T-cell (primary cell): ENCODE measurements around the gene TRPC4. TPM values are rescaled to one million over a fixed set of nuclear protein-coding genes. Genes with fewer than 3 reads are reported as not detected.

Experiments
- ATAC-seq, 4 experiments: fragments of 200-7000 bp in 3 of 4; fragments of 150-1000 bp in 1 of 4; cut with Tn5 transposase; replicated peaks in 1 of 4; 1 replicate in 3 of 4; 2 replicates in 1 of 4; pipeline ENCODE4 v1.10.0; 2021; ENCODE audit warnings: moderate library complexity in 3 of 4, mild to moderate bottlenecking in 2 of 4, moderate number of reproducible peaks in 1 of 4
- CTCF ChIA-PET, 2 donors: fragments of 300-600 bp; sonication (Branson Sonifier 250); formaldehyde crosslinking; loops; one replicate each; lab custom pipeline; 2022; ENCODE audit warnings: antibody characterized with exemption in 2 of 2; lab: Charles Lee
- POLR2A ChIA-PET, 2 donors: fragments of 300-600 bp; sonication (Branson Sonifier 250); formaldehyde crosslinking; loops; one replicate each; lab custom pipeline; 2022; ENCODE audit warnings: antibody characterized with exemption in 2 of 2; lab: Charles Lee
- DNase-seq, 35 experiments: peaks; one replicate each; pipeline versions ENCODE4 v3.0.0 to v3.0.0-alpha.2; 2013 to 2023
- H3K27ac ChIP-seq: one replicate; pipeline ENCODE4 v1.5.1; 2013; ENCODE audit warnings: low read length
- H3K27me3 ChIP-seq, 2 experiments: replicated peaks in 1 of 2; 1 replicate in 1 of 2; 2 replicates in 1 of 2; pipeline versions ENCODE4 v1.6.1 to v1.7.0; 2013; ENCODE audit warnings: low read length in 1 of 2, mixed read lengths in 1 of 2; ENCODE audit not compliant: control insufficient read depth in 2 of 2, insufficient read depth in 2 of 2; ENCODE audit errors: extremely low read depth in 1 of 2
- H3K36me3 ChIP-seq, 2 donors: 1 replicate in 1 of 2; 2 replicates in 1 of 2; pipeline versions ENCODE4 v1.6.1 to v1.7.0; 2013; ENCODE audit warnings: low read length in 1 of 2; ENCODE audit not compliant: control insufficient read depth in 2 of 2, insufficient read depth in 1 of 2; ENCODE audit errors: extremely low read depth in 1 of 2
- H3K4me1 ChIP-seq, 2 experiments: 1 replicate in 1 of 2; 2 replicates in 1 of 2; pipeline versions ENCODE4 v1.6.1 to v1.7.0; 2013; ENCODE audit warnings: low read length in 2 of 2, mixed read lengths in 1 of 2; ENCODE audit not compliant: insufficient read depth in 2 of 2, control insufficient read depth in 1 of 2; ENCODE audit errors: extremely low read depth in 1 of 2
- H3K4me3 ChIP-seq, 2 donors: 1 replicate in 1 of 2; 2 replicates in 1 of 2; pipeline versions ENCODE4 v1.5.1 to v1.7.0; 2013; ENCODE audit warnings: mild to moderate bottlenecking in 2 of 2, low read length in 1 of 2, moderate library complexity in 1 of 2; ENCODE audit not compliant: control insufficient read depth in 1 of 2; ENCODE audit errors: extremely low read depth in 1 of 2
- H3K9me3 ChIP-seq: 2 replicates; pipeline ENCODE4 v1.7.0; 2013
- H3K27ac Mint-ChIP-seq, 2 donors: one replicate each; pipeline ENCODE4 v1.8.0; 2020 to 2021; ENCODE audit warnings: mild to moderate bottlenecking in 2 of 2, mixed read lengths in 2 of 2
- H3K27me3 Mint-ChIP-seq, 2 donors: one replicate each; pipeline ENCODE4 v1.8.0; 2021 to 2022; ENCODE audit warnings: mixed read lengths in 2 of 2
- H3K36me3 Mint-ChIP-seq: one replicate; pipeline ENCODE4 v1.8.0; 2021; ENCODE audit warnings: mixed read lengths
- H3K4me1 Mint-ChIP-seq, 3 donors: one replicate each; pipeline ENCODE4 v1.8.0; 2020 to 2022; ENCODE audit warnings: mixed read lengths in 3 of 3, mild to moderate bottlenecking in 1 of 3
- H3K4me3 Mint-ChIP-seq, 3 donors: one replicate each; pipeline ENCODE4 v1.8.0; 2020 to 2022; ENCODE audit warnings: mild to moderate bottlenecking in 3 of 3, mixed read lengths in 3 of 3, moderate library complexity in 3 of 3
- H3K9me3 Mint-ChIP-seq, 3 donors: one replicate each; pipeline ENCODE4 v1.8.0; 2020 to 2022; ENCODE audit warnings: mixed read lengths in 3 of 3
- WGBS: methylation state at CpG from one replicate; pipeline ENCODE4 v1.1.5; 2013; ENCODE audit warnings: missing lambda C conversion rate; ENCODE audit not compliant: insufficient coverage; 5-methylcytosine and 5-hydroxymethylcytosine counted together
- total RNA-seq, 35 experiments: library from RNA in 6 of 35; stranded (reverse) in 6 of 35; fragments of 120-200 nt in 1 of 35; gene quantifications; one replicate each; pipeline versions ENCODE4 v1.2.1 to v1.2.4 and lab custom pipeline; 2013 to 2026

The TRPC4 gene
- total RNA-seq, 5 donors from 2014 or later (not counting 1 experiment from before 2014, with no cell fraction given) = not detected

DNA sequence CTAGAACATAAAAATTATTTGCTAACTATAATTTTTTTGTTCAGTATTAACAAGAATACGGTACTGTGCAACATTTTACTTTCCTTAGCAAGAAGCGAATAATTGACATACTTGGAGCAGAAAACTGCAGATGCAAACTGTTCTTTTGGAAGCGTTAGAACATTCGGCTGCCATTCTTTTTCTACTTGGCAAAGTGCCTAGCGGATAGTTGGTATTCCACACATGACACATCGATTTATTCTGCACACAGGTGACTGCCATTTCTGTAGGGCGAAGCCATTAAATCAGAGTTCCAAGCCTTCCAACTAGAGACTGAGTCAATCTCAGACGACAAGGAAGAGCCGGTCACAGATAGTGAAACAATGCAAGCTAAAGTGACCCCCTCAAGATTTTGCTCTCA lies 117.4 kb downstream of the TRPC4 start:
- H3K27me3 Mint-ChIP-seq = no peaks in the 10 kb centered on the region
- ATAC-seq (no peak), DNase-seq (no peak)
- no peak overlapping the region for H3K4me3 Mint-ChIP-seq
- Histone ChIP-seq H3K4me3 (no peak overlapping the region), H3K4me1 (no peaks in the 10 kb centered on the region), H3K9me3 (no peaks in the 10 kb centered on the region), H3K27me3 (no peaks in the 10 kb centered on the region), H3K27ac (no peak overlapping the region), H3K36me3 (no peaks in the 10 kb centered on the region)
- no peak overlapping the region for H3K27ac Mint-ChIP-seq
- H3K36me3 Mint-ChIP-seq = no peaks in the 10 kb centered on the region
- H3K9me3 Mint-ChIP-seq = peaks cover 0 to 4% (median 0%) of the 10 kb centered on the region in 3 donors
- 95% methylated on average over 7 of the region's 9 CpGs for WGBS
- CTCF ChIA-PET = no interaction called here
- H3K4me1 Mint-ChIP-seq = no peaks in the 10 kb centered on the region
- POLR2A ChIA-PET = no interaction called here

DNA sequence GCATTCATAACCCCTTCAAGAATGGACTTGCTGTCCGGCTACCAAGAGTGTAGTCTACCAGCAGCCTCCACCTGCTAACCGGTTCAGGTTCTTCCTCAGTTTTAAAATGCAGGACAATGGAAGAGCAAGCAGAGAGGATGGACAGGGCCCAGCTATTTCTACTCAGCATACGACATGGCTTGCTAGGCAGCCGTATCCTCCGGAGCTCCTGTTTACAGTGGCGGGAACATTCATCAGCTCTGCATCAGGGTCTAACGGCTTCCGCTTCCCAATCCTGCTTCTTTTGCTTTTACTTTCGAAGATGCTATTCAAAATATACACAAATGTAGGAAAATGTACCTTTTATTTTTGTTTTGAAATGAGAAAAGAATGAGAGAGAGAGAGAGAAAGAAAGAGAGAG lies 118.5 kb downstream of the TRPC4 start:
- no peak for DNase-seq
- H3K27ac Mint-ChIP-seq = no peak overlapping the region
- CTCF ChIA-PET = no interaction called here
- Histone ChIP-seq H3K4me1 (no peaks in the 10 kb centered on the region), H3K36me3 (no peaks in the 10 kb centered on the region), H3K4me3 (no peak overlapping the region), H3K9me3 (no peaks in the 10 kb centered on the region), H3K27me3 (no peaks in the 10 kb centered on the region), H3K27ac (no peak overlapping the region)
- POLR2A ChIA-PET = no interaction called here
- no peaks in the 10 kb centered on the region for H3K4me1 Mint-ChIP-seq
- no peaks in the 10 kb centered on the region for H3K27me3 Mint-ChIP-seq
- ATAC-seq = no peak
- no peaks in the 10 kb centered on the region for H3K36me3 Mint-ChIP-seq
- peaks cover 1 to 4% (median 1%) of the 10 kb centered on the region in 3 donors for H3K9me3 Mint-ChIP-seq
- WGBS = 90% methylated on average over 6 of the region's 9 CpGs
- no peak overlapping the region for H3K4me3 Mint-ChIP-seq

DNA sequence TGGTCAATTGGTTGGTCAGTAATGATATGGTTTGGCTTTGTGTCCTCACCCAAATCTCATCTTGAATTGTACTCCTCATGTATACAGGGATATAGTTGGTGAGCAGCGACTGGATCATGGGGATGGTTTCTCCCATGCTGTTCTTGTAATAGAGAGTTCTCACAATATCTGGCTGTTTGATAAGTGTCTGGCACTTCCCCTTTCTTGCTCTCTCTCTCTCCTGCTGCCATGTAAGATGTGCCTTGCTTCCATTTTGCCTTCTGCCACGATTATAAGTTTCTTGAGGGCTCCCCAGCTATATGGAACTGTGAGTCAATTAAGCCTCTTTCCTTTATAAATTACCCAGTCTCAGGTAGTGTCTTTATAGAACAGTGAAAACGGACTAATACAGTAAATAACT lies 120.7 kb downstream of the TRPC4 start:
- no peak overlapping the region for H3K27ac ChIP-seq
- no peaks in the 10 kb centered on the region for H3K27me3 ChIP-seq
- WGBS = no CpG with 5 or more reads among the region's 3 CpGs
- H3K4me3 Mint-ChIP-seq = no peak overlapping the region
- H3K4me1 ChIP-seq = no peaks in the 10 kb centered on the region
- no peak for DNase-seq
- H3K27ac Mint-ChIP-seq = no peak overlapping the region
- H3K27me3 Mint-ChIP-seq = no peaks in the 10 kb centered on the region
- ChIA-PET POLR2A (no interaction called here), CTCF (no interaction called here)
- ATAC-seq = no peak
- peaks cover 3 to 4% (median 3%) of the 10 kb centered on the region in 3 donors for H3K9me3 Mint-ChIP-seq
- no peak overlapping the region for H3K4me3 ChIP-seq
- no peaks in the 10 kb centered on the region for H3K4me1 Mint-ChIP-seq
- H3K9me3 ChIP-seq = no peaks in the 10 kb centered on the region
- no peaks in the 10 kb centered on the region for H3K36me3 ChIP-seq
- no peaks in the 10 kb centered on the region for H3K36me3 Mint-ChIP-seq

DNA sequence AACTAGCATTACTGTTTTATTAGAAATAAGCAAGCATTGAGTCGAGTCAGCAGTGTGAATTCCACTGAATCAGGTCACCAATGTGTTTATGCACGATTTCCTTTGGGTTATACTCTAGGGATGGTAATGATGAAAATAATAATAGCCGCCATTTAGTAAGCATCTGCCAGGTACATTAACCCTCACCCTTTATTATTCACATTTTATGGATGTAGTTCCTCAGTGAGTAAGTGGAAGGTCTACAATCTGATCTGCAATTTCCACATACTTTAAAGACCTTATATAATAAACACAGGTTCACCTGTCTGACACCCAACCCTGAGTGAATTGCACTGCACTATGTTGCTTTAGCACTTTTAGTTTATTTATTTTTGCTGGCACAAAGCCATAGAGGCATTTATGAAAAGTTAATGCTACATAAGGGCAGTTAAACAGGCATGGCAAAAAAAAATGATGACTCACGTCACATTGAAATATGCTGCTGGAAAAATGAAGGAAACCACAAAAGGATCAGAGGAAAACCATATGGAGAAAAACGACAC lies 122.4 kb downstream of the TRPC4 start:
- H3K9me3 ChIP-seq = no peaks in the 10 kb centered on the region
- H3K4me3 ChIP-seq = no peak overlapping the region
- no peaks in the 10 kb centered on the region for H3K27me3 ChIP-seq
- H3K27ac ChIP-seq = no peak overlapping the region
- no peaks in the 10 kb centered on the region for H3K36me3 ChIP-seq
- ATAC-seq (no peak), DNase-seq (no peak)
- ChIA-PET POLR2A (no interaction called here), CTCF (no interaction called here)
- no peaks in the 10 kb centered on the region for H3K4me1 ChIP-seq
- no peak overlapping the region for H3K27ac Mint-ChIP-seq
- H3K27me3 Mint-ChIP-seq = no peaks in the 10 kb centered on the region
- no peak overlapping the region for H3K4me3 Mint-ChIP-seq
- peaks cover 3 to 4% (median 3%) of the 10 kb centered on the region in 3 donors for H3K9me3 Mint-ChIP-seq
- no peaks in the 10 kb centered on the region for H3K36me3 Mint-ChIP-seq
- no peaks in the 10 kb centered on the region for H3K4me1 Mint-ChIP-seq
- no CpG with 5 or more reads among the region's 5 CpGs for WGBS

DNA sequence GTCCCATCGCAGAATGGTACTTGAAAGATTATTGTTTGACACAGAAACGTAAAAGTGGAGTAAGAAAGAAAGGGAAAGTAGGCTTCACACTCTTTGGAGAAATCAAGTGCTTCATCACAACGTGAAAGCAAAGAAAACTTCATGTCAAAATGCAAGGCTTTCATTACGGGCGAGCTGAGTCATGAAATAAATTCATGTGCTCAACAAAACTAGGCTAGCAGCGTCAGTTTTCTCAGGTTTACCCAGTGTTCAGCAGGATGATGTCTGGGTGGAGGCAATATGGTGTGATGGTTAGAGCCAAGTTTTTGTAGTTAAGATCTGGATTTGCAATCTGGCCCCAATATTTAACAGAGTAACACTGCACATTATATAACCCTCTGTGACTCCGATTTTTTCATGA lies 128.0 kb downstream of the TRPC4 start:
- no peak overlapping the region for H3K27ac ChIP-seq
- WGBS = 64% methylated on average over 4 of the region's 7 CpGs
- ChIA-PET POLR2A (no interaction called here), CTCF (no interaction called here)
- DNase-seq = no peak
- no peaks in the 10 kb centered on the region for H3K4me1 ChIP-seq
- H3K4me3 ChIP-seq = no peak overlapping the region
- no peak overlapping the region for H3K27ac Mint-ChIP-seq
- no peak overlapping the region for H3K4me3 Mint-ChIP-seq
- H3K27me3 Mint-ChIP-seq = no peaks in the 10 kb centered on the region
- peaks cover 0 to 7% (median 3%) of the 10 kb centered on the region in 3 donors for H3K9me3 Mint-ChIP-seq
- no peaks in the 10 kb centered on the region for H3K9me3 ChIP-seq
- no peaks in the 10 kb centered on the region for H3K36me3 Mint-ChIP-seq
- no peaks in the 10 kb centered on the region for H3K27me3 ChIP-seq
- H3K4me1 Mint-ChIP-seq = no peaks in the 10 kb centered on the region
- no peaks in the 10 kb centered on the region for H3K36me3 ChIP-seq
- no peak for ATAC-seq

DNA sequence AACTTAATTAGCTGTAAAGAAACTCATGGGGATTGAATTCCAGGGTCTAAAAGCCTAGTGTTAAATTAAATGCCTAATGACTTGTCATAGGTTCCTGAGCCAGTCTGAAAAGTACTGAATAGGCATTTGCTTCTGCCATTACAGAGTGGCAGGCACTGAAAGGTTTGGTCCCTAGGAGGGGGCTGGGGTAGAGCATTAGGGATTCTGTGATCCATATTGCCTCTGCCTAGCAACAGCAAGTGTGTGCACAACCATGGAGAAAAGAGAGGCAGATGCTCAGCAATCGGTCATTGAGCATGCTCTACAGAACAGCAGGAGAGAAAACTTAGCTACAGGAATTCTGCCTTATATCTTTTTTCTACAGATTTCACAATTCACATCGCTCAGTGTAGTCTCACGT lies 133.5 kb downstream of the TRPC4 start:
- Mint-ChIP-seq H3K27ac (no peak overlapping the region), H3K4me3 (no peak overlapping the region), H3K4me1 (no peaks in the 10 kb centered on the region), H3K36me3 (no peaks in the 10 kb centered on the region), H3K27me3 (no peaks in the 10 kb centered on the region), H3K9me3 (peaks cover 4 to 6% (median 4%) of the 10 kb centered on the region in 3 donors)
- DNase-seq = no peak
- WGBS = no CpG with 5 or more reads among the region's 3 CpGs
- H3K9me3 ChIP-seq = no peaks in the 10 kb centered on the region
- no peaks in the 10 kb centered on the region for H3K4me1 ChIP-seq
- no peak overlapping the region for H3K27ac ChIP-seq
- H3K27me3 ChIP-seq = no peaks in the 10 kb centered on the region
- ChIA-PET CTCF (no interaction called here), POLR2A (no interaction called here)
- no peaks in the 10 kb centered on the region for H3K36me3 ChIP-seq
- no peak for ATAC-seq
- H3K4me3 ChIP-seq = no peak overlapping the region

DNA sequence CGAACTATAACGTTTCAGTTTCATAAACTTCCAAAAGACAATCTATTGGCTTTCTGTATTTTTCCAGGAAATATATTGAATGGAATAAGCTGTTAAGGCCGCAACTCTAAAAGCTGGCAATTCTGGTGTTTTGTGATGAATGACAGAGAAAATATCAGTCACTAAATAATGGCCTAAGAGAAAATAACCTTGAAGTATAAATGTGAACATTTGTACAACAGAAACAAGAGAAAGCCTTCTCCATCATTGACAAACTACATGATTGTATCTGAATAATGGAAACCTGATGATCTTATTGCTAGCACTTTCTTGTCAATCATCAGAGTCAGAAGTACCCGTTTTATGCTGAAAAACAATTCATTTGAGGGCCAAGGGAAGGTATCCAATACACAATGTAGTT lies 134.3 kb downstream of the TRPC4 start:
- H3K4me3 ChIP-seq = no peak overlapping the region

More for the DNA sequence above, 134.3 kb downstream of the TRPC4 start:
- no peak overlapping the region for H3K4me3 Mint-ChIP-seq
- H3K27me3 Mint-ChIP-seq = no peaks in the 10 kb centered on the region
- CTCF ChIA-PET = no interaction called here
- no peaks in the 10 kb centered on the region for H3K36me3 Mint-ChIP-seq
- no peak overlapping the region for H3K27ac Mint-ChIP-seq
- no peaks in the 10 kb centered on the region for H3K36me3 ChIP-seq
- DNase-seq = no peak
- H3K4me1 ChIP-seq = no peaks in the 10 kb centered on the region
- H3K27ac ChIP-seq = no peak overlapping the region
- no peaks in the 10 kb centered on the region for H3K27me3 ChIP-seq
- ATAC-seq = no peak
- H3K4me1 Mint-ChIP-seq = no peaks in the 10 kb centered on the region
- no peaks in the 10 kb centered on the region for H3K9me3 ChIP-seq
- peaks cover 0 to 6% (median 4%) of the 10 kb centered on the region in 3 donors for H3K9me3 Mint-ChIP-seq
- POLR2A ChIA-PET = no interaction called here
- no CpG with 5 or more reads among the region's 4 CpGs for WGBS
